GM13976 (cell line): ENCODE data around the gene PLIN5.

Experiments
- DNase-seq: peaks from one replicate; pipeline ENCODE4 v3.0.0; 2012; ENCODE audit warnings: low spot score
- in situ Hi-C: fragments of 300-500 bp; cut with MboI; formaldehyde crosslinking; loops from one replicate; pipeline ENCODE4 v1.12.0; 2022; ENCODE audit warnings: low sequenced_read_pairs, mixed read lengths, inconsistent platforms; ENCODE audit not compliant: unreplicated experiment
- TF ChIP-seq, protein P1 (sequence below): IDR thresholded peaks from 2 replicates; pipeline ENCODE4 v1.5.1; 2012; ENCODE audit warnings: borderline replicate concordance, mild to moderate bottlenecking; ENCODE audit not compliant: insufficient read depth; ENCODE audit errors: extremely low read depth, missing control alignments, control extremely low read depth

The PLIN5 gene

DNA sequence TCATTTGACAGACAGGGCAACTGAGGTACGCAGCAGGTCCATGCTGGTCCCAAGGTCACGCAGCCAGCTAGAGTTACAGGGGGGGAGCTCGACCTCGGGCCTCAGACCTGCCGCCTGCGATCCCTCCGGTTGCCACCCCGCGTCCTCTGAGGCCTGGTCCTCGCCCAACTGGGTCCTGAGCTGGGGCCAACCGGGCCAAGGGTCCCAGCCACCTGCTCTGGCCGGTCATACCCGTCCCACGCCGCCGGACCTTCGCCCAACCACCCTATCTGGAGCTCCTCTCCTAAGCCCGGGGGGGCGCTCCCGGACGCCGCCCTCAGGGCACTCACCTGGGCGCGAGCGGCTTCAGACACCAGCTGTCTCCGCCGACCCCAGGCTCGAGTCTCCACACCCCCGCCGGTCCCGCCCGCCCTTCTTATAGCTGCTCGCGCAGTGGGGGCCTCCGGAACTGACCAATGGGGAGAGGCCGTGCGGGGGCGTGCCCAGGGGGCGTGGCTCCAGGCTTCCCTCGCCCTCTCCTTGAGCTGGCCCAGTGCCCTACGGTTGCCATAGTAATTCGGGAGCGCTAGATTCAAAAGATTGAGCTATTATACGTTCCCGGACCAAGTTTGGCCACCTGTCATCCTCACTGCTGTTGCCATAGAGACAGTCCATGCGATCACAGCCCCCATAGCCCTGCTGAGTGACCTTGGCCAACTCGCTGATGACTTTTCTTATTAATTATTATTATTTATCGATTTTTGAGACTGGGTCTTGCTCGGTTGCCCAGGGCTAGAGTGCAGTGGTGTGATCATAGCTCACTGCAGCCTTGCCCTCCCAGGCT, at the start of gene PLIN5:
PLIN5 (minus strand) TSS at position 389 of the 823 bp plus-strand sequence. CDS start 1,150 bp downstream, outside the sequence.
- peak; percentile 77 for DNase-seq
- in situ Hi-C loops: no loop called here
- TF ChIP-seq, protein P1, sequence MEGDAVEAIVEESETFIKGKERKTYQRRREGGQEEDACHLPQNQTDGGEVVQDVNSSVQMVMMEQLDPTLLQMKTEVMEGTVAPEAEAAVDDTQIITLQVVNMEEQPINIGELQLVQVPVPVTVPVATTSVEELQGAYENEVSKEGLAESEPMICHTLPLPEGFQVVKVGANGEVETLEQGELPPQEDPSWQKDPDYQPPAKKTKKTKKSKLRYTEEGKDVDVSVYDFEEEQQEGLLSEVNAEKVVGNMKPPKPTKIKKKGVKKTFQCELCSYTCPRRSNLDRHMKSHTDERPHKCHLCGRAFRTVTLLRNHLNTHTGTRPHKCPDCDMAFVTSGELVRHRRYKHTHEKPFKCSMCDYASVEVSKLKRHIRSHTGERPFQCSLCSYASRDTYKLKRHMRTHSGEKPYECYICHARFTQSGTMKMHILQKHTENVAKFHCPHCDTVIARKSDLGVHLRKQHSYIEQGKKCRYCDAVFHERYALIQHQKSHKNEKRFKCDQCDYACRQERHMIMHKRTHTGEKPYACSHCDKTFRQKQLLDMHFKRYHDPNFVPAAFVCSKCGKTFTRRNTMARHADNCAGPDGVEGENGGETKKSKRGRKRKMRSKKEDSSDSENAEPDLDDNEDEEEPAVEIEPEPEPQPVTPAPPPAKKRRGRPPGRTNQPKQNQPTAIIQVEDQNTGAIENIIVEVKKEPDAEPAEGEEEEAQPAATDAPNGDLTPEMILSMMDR: no peak

DNA sequence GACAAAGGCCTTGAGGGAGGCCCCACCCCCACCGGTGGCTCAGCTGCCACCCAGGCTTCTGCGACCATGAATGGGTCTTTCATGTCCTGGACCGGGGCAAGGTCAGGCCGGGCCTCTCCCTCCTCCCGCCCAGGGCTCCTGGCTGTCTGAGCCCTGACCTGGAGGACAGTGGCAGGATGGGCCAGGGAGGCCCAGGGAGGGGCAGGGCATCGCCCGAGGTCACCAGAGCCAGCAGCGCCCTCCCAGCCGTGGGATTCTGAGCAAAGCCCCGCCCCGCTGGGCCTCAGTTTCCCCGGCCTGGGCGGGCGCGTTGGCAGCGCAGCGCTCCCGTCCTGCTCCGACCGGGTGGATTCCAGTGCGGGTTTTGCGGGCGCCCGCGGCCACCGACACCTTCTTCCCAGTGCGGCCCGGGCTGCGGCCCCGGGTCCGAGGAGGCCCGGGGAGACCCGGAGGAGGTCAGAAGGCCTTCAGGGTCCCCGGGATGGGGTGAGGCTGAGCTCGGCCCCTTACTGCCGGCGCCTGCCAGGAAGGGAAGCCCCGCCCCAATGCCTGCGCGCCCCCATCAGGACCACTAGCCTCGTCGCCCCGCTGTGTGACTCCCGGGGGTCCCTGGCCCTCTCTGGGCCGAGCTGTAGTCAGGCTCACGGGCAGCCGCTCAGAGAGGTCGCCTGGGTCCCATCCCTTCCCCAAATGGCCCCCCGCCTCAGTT, 49.1 kb upstream of the PLIN5 start:
- TF ChIP-seq, protein P1: no peak
- in situ Hi-C loops: no loop called here
- DNase-seq: peak; percentile 67

GRCh38 chr19:4582980-4583842, 48.2 kb upstream of the PLIN5 start:
- no peak for DNase-seq
- in situ Hi-C loops: no loop called here
- TF ChIP-seq, protein P1: no peak

- TF ChIP-seq, protein P1: no peak
- DNase-seq: peak; percentile 75
- in situ Hi-C loops: no loop called here
These were observed 46.9 kb upstream of the PLIN5 start for GRCh38 chr19:4581666-4582553.

GRCh38 chr19:4580961-4581665, 46.1 kb upstream of the PLIN5 start:
- DNase-seq: no peak
- TF ChIP-seq, protein P1: no peak
- in situ Hi-C loops: no loop called here
